Esophagus muscularis mucosa (tissue), 4 donors: ENCODE measurements around the gene MOB1B.

Source experiments
- CTCF ChIP-seq, 3 experiments: fragments of 200-600 bp in 2 of 3; fragments of 450-650 bp in 1 of 3; sonication (generic) in 2 of 3; IDR thresholded peaks; one replicate each; pipeline ENCODE4 v1.5.1; 2017 to 2019; ENCODE audit warnings: antibody characterized with exemption in 3 of 3, mild to moderate bottlenecking in 2 of 3, moderate library complexity in 1 of 3
- EP300 ChIP-seq: sonication (generic); formaldehyde crosslinking; IDR thresholded peaks from one replicate; pipeline ENCODE4 v1.6.1; 2017; ENCODE audit warnings: antibody characterized with exemption
- POLR2A ChIP-seq: fragments of 450-650 bp; IDR thresholded peaks from one replicate; pipeline ENCODE4 v1.6.1; 2017; ENCODE audit warnings: antibody characterized with exemption, moderate library complexity, mild to moderate bottlenecking, low read depth
- POLR2AphosphoS5 ChIP-seq, 2 donors: sonication (generic); formaldehyde crosslinking; IDR thresholded peaks; one replicate each; pipeline ENCODE4 v1.6.1; 2017; ENCODE audit warnings: antibody characterized with exemption in 2 of 2

- TF ChIP-seq CTCF (IDR thresholded peaks at IDR 0.05): no peak
- TF ChIP-seq POLR2AphosphoS5 (IDR thresholded peaks at IDR 0.05): no peak
- no peak for TF ChIP-seq POLR2A
- no peak for TF ChIP-seq EP300
Measured at GRCh38 chr4:70927502-70928137, 25.5 kb downstream of the MOB1B start.
